ENCODE results near the gene VIPR1.

DNA sequence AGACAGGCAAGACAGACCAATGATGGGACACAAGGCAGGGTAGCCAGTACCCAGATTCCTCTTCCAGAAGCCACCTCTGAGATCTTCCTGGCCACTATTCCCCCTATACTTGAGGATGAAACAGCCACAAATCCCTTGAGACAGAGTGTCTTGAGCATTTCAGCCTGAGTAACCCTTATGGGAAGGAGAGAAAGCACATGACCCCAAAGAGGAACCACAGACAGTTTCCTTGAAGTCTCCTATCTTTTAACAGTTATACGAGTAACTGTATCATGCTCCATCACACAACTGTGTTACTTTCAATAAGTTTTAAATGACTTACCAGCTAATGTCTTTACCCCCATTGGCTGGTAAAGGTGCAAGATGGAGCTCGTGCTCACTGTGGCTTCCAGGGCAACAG lies 9.3 kb downstream of the VIPR1 start:
- TF ChIP-seq, protein P1, sequence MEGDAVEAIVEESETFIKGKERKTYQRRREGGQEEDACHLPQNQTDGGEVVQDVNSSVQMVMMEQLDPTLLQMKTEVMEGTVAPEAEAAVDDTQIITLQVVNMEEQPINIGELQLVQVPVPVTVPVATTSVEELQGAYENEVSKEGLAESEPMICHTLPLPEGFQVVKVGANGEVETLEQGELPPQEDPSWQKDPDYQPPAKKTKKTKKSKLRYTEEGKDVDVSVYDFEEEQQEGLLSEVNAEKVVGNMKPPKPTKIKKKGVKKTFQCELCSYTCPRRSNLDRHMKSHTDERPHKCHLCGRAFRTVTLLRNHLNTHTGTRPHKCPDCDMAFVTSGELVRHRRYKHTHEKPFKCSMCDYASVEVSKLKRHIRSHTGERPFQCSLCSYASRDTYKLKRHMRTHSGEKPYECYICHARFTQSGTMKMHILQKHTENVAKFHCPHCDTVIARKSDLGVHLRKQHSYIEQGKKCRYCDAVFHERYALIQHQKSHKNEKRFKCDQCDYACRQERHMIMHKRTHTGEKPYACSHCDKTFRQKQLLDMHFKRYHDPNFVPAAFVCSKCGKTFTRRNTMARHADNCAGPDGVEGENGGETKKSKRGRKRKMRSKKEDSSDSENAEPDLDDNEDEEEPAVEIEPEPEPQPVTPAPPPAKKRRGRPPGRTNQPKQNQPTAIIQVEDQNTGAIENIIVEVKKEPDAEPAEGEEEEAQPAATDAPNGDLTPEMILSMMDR (IDR thresholded peaks at IDR 0.05), result no peak
- no peak for TF ChIP-seq EZH2 (IDR thresholded peaks at IDR 0.05; ENCODE audit: borderline replicate concordance, insufficient read depth, low read depth, low read length, poor library complexity, severe bottlenecking)
